ENCODE measurements around the gene LARP1. TPM values are rescaled to one million over a fixed set of nuclear protein-coding genes. Genes with fewer than 3 reads are reported as not detected.
"Not testable (repeated sequence)": the region's sequence is repeated elsewhere in the genome, so short reads cannot be mapped to it uniquely, and the experiment has no call there.

Gene LARP1
- total RNA-seq, 4 donors from 2014 or later = 79.7 to 128 (median 101) TPM

- peaks cover 6 to 68% (median 38%) of the 10 kb centered on the region in 4 donors for H3K36me3 ChIP-seq
These were observed 76.3 kb downstream of the LARP1 start for GRCh38 chr5:154831451-154831850.

GRCh38 chr5:154832804-154833203, 77.6 kb downstream of the LARP1 start:
- H3K27ac ChIP-seq (replicated peaks in 1 of 4); H3K9me3 ChIP-seq; intact Hi-C loops (cut with DNase I); DNase-seq (ENCODE audit: extremely low spot score); H3K27me3 ChIP-seq; H3K4me3 ChIP-seq: not testable (repeated sequence)
- Histone ChIP-seq H3K36me3 (peaks cover 6 to 69% (median 42%) of the 10 kb centered on the region in 4 donors), H3K4me1 (peaks cover 14 to 21% (median 19%) of the 10 kb centered on the region in 4 donors)
- 98% methylated on average over 3 of the region's 3 CpGs for WGBS

More at GRCh38 chr5:154831451-154831850, 76.3 kb downstream of the LARP1 start:
- TF ChIP-seq CTCF (IDR thresholded peaks at IDR 0.05) (no peak), POLR2AphosphoS5 (IDR thresholded peaks at IDR 0.05) (no peak), POLR2A (IDR thresholded peaks at IDR 0.05; ENCODE audit: low read depth) (no peak), EP300 (IDR thresholded peaks at IDR 0.05) (no peak)
- WGBS = 89% methylated on average over 7 of the region's 7 CpGs
- no peaks in the 10 kb centered on the region for H3K9me3 ChIP-seq
- no peaks in the 10 kb centered on the region for H3K27me3 ChIP-seq
- H3K27ac ChIP-seq (replicated peaks in 1 of 4) = no peak overlapping the region
- no peak for DNase-seq (ENCODE audit: extremely low spot score)
- H3K4me3 ChIP-seq = no peak overlapping the region
- intact Hi-C loops (cut with DNase I) = no loop called here
- peaks cover 14 to 21% (median 19%) of the 10 kb centered on the region in 4 donors for H3K4me1 ChIP-seq

GRCh38 chr5:154834053-154834452, 78.9 kb downstream of the LARP1 start:
- Histone ChIP-seq H3K4me3 (no peak overlapping the region), H3K27ac (replicated peaks in 1 of 4) (peak overlapping the region in 2 of 4 donors; percentile 49 to 76), H3K4me1 (peaks cover 14 to 21% (median 19%) of the 10 kb centered on the region in 4 donors), H3K27me3 (no peaks in the 10 kb centered on the region), H3K9me3 (no peaks in the 10 kb centered on the region), H3K36me3 (peaks cover 6 to 65% (median 42%) of the 10 kb centered on the region in 4 donors)
- WGBS = 97% methylated on average over 1 of the region's 1 CpG
- TF ChIP-seq CTCF (IDR thresholded peaks at IDR 0.05) (no peak), EP300 (IDR thresholded peaks at IDR 0.05) (no peak), POLR2AphosphoS5 (IDR thresholded peaks at IDR 0.05) (no peak), POLR2A (IDR thresholded peaks at IDR 0.05; ENCODE audit: low read depth) (no peak)
- intact Hi-C loops (cut with DNase I) = no loop called here
- no peak for DNase-seq (ENCODE audit: extremely low spot score)

- WGBS = 79% methylated on average over 9 of the region's 9 CpGs
- DNase-seq (ENCODE audit: extremely low spot score); H3K4me3 ChIP-seq; intact Hi-C loops (cut with DNase I); H3K9me3 ChIP-seq; H3K27me3 ChIP-seq: not testable (repeated sequence)
- Histone ChIP-seq H3K36me3 (peaks cover 2 to 52% (median 32%) of the 10 kb centered on the region in 4 donors), H3K27ac (replicated peaks in 1 of 4) (peak overlapping the region; percentile 17 to 76 (median 48)), H3K4me1 (peaks cover 14 to 21% (median 19%) of the 10 kb centered on the region in 4 donors)
These were observed 80.5 kb downstream of the LARP1 start for GRCh38 chr5:154835701-154836052.

- Histone ChIP-seq H3K36me3 (peaks cover 0 to 49% (median 27%) of the 10 kb centered on the region in 4 donors), H3K27me3 (no peaks in the 10 kb centered on the region), H3K4me3 (no peak overlapping the region), H3K9me3 (no peaks in the 10 kb centered on the region), H3K4me1 (peaks cover 14 to 21% (median 19%) of the 10 kb centered on the region in 4 donors), H3K27ac (replicated peaks in 1 of 4) (peak overlapping the region in 2 of 4 donors; percentile 17 to 76)
- TF ChIP-seq EP300 (IDR thresholded peaks at IDR 0.05) (no peak), POLR2AphosphoS5 (IDR thresholded peaks at IDR 0.05) (no peak), POLR2A (IDR thresholded peaks at IDR 0.05; ENCODE audit: low read depth) (no peak), CTCF (IDR thresholded peaks at IDR 0.05) (no peak)
- DNase-seq (ENCODE audit: extremely low spot score) = no peak
- 94% methylated on average over 6 of the region's 6 CpGs for WGBS
- intact Hi-C loops (cut with DNase I) = no loop called here
These were observed 81.0 kb downstream of the LARP1 start for GRCh38 chr5:154836225-154836624.

Data from esophagus muscularis mucosa (tissue), 4 donors.